ENCODE results near the gene EDEM3. TPM values are rescaled to one million over a fixed set of nuclear protein-coding genes. Genes with fewer than 3 reads are reported as not detected.

The EDEM3 gene
- total and polyA plus RNA-seq, 2 of the 8 experiments (the other 6 are each of a cell fraction or from before 2014, with no cell fraction given) = 1.6 to 14.0 TPM

GRCh38 chr1:184739796-184740195, 14.9 kb downstream of the EDEM3 start:
- Histone ChIP-seq H4K8ac (ENCODE audit: extremely low read depth, insufficient read depth, low read length) (no peak overlapping the region), H3K18ac (ENCODE audit: extremely low read depth, low read length) (no peak overlapping the region), H3K9ac (replicated peaks in 1 of 4; ENCODE audit: extremely low read depth in 1 of 4, low read depth in 3 of 4, low read length in 3 of 4) (no peak overlapping the region), H4K5ac (ENCODE audit: insufficient read length, low read depth, low read length) (no peak overlapping the region), H2BK12ac (ENCODE audit: low read depth, low read length) (no peak overlapping the region), H3K79me2 (ENCODE audit: control insufficient read depth in 1 of 2, insufficient read depth in 2 of 2, low read length in 2 of 2) (no peaks in the 10 kb centered on the region), H2AK5ac (ENCODE audit: low read depth, low read length) (no peak overlapping the region), H3K4me3 (ENCODE audit: extremely low read depth in 1 of 4, insufficient read depth in 2 of 4, low read depth in 3 of 4, low read length in 4 of 4) (no peak overlapping the region), H3K36me3 (ENCODE audit: control insufficient read depth in 2 of 4, insufficient read depth in 4 of 4, low read length in 3 of 4) (no peaks in the 10 kb centered on the region), H3K4me2 (ENCODE audit: insufficient read depth in 1 of 2, low read depth in 2 of 2, low read length in 2 of 2) (no peak overlapping the region), H2BK15ac (ENCODE audit: low read length) (no peak overlapping the region), H4K20me1 (replicated peaks in 1 of 2; ENCODE audit: control insufficient read depth in 1 of 2, insufficient read depth in 2 of 2, low read length in 2 of 2) (no peaks in the 10 kb centered on the region), H3K9me3 (ENCODE audit: insufficient read depth in 2 of 2, low read depth in 1 of 2, low read length in 1 of 2) (no peaks in the 10 kb centered on the region), H4K91ac (replicated peaks; ENCODE audit: insufficient read length, low read length) (no peak overlapping the region), H2AFZ (ENCODE audit: low read length) (no peak overlapping the region), H3K23me2 (ENCODE audit: low read depth, low read length) (no peaks in the 10 kb centered on the region), H3K4me1 (replicated peaks in 1 of 4; ENCODE audit: control insufficient read depth in 3 of 4, insufficient read depth in 4 of 4, low read length in 3 of 4) (no peaks in the 10 kb centered on the region), H3K56ac (replicated peaks; ENCODE audit: insufficient read length, low read depth, low read length) (no peak overlapping the region), H3K27ac (ENCODE audit: low read depth, low read length) (no peak overlapping the region), H2BK120ac (replicated peaks; ENCODE audit: low read depth, low read length) (no peak overlapping the region), H3K4ac (replicated peaks; ENCODE audit: insufficient read length, low read depth, low read length) (no peak overlapping the region), H3K27me3 (replicated peaks in 1 of 4; ENCODE audit: control insufficient read depth in 3 of 4, extremely low read depth in 1 of 4, insufficient read depth in 3 of 4, low read length in 3 of 4) (no peaks in the 10 kb centered on the region), H2BK5ac (ENCODE audit: low read depth, low read length) (no peak overlapping the region), H3K79me1 (ENCODE audit: low read depth, low read length) (no peaks in the 10 kb centered on the region), H3K23ac (ENCODE audit: insufficient read length) (no peak overlapping the region), H2BK20ac (ENCODE audit: low read length) (no peak overlapping the region), H3K14ac (ENCODE audit: insufficient read length) (no peak overlapping the region)
- TF ChIP-seq RBBP5 (IDR thresholded peaks at IDR 0.05; ENCODE audit: borderline replicate concordance, low read depth, low read length) (no peak), GTF2F1 (IDR thresholded peaks at IDR 0.05; ENCODE audit: borderline replicate concordance, low read depth, low read length) (no peak), SP2 (IDR thresholded peaks at IDR 0.05; ENCODE audit: low read length) (no peak), SIX5 (IDR thresholded peaks at IDR 0.05; ENCODE audit: low read depth, low read length) (no peak), NRF1 (IDR thresholded peaks at IDR 0.05; ENCODE audit: low read depth, low read length) (no peak), CHD2 (IDR thresholded peaks at IDR 0.05; ENCODE audit: low read length) (no peak), SP1 (IDR thresholded peaks at IDR 0.05; ENCODE audit: low read depth, low read length) (no peak), CEBPB (IDR thresholded peaks at IDR 0.05; ENCODE audit: low read depth, low read length) (no peak), CTBP2 (IDR thresholded peaks at IDR 0.05; ENCODE audit: borderline replicate concordance, insufficient read depth, insufficient read length, low read length) (no peak)
- TF ChIP-seq, protein P1, sequence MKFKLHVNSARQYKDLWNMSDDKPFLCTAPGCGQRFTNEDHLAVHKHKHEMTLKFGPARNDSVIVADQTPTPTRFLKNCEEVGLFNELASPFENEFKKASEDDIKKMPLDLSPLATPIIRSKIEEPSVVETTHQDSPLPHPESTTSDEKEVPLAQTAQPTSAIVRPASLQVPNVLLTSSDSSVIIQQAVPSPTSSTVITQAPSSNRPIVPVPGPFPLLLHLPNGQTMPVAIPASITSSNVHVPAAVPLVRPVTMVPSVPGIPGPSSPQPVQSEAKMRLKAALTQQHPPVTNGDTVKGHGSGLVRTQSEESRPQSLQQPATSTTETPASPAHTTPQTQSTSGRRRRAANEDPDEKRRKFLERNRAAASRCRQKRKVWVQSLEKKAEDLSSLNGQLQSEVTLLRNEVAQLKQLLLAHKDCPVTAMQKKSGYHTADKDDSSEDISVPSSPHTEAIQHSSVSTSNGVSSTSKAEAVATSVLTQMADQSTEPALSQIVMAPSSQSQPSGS (IDR thresholded peaks at IDR 0.05; ENCODE audit: low read length) = no peak
- FAIRE-seq = no peak
- 92% methylated on average over 4 of the region's 4 CpGs; no CpG with 5 or more reads in 1 of the 2 experiments for WGBS, 2 experiments (ENCODE audit: extremely low coverage in 1 of 2, insufficient coverage in 1 of 2, insufficient read length in 1 of 2, insufficient replicate concordance in 2 of 2, low coverage in 1 of 2, low lambda C conversion rate in 2 of 2, missing lambda C conversion rate in 1 of 2)
- CTCF ChIA-PET (ENCODE audit: partially characterized antibody) = no interaction called here
- POLR2A ChIA-PET (ENCODE audit: partially characterized antibody) = interaction anchor here (1.5 kb wide), 1 partner anchor 15 kb away, joined by 4 read pairs; the partner anchor contains the start of gene EDEM3
- no peak for DNase-seq (ENCODE audit: low read depth in 1 of 2, low spot score in 2 of 2)

All from H1 (cell line).